Fibroblast of pulmonary artery (primary cell): ENCODE results near the gene PPAT.

Source experiments
- DNase-seq: peaks from one replicate; pipeline ENCODE4 v3.0.0-alpha.2; 2010; ENCODE audit warnings: low read depth
- H3K4me3 ChIP-seq: replicated peaks from 2 replicates; pipeline ENCODE4 v1.5.1; 2011; ENCODE audit warnings: low read depth, mild to moderate bottlenecking, control low read depth, low read length, moderate library complexity
- TF ChIP-seq, protein P1 (sequence below): IDR thresholded peaks from 2 replicates; pipeline ENCODE4 v1.5.1; 2011; ENCODE audit warnings: mild to moderate bottlenecking, control low read depth, low read length, inconsistent platforms; ENCODE audit errors: missing control alignments

PPAT gene

DNA sequence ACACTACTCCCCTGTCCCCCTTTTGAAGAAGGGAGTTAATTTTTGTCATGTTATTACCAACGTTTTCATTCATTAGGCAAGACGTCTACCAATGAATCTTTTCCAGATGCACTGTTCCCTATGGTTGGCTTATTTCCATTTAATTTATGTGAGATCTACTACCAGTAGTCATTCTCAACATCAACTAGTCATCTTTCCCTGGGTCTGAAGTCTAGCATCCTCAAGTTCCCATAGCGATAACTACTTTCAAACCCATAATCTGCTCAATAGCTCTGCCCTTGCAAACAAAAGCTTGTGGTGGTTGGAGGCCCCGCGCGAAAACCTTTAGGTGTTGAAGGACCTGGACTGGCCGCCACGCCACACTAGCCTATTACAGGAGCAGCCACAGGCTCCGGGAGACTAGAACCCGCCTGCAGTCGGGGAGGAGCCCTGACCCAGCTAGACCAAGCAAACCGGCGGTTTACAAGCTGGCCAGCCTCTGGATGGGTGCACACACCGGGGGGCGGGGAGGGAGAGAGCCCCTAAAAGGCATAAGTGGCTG is 746 bp downstream of the PPAT start:
- TF ChIP-seq, protein P1, sequence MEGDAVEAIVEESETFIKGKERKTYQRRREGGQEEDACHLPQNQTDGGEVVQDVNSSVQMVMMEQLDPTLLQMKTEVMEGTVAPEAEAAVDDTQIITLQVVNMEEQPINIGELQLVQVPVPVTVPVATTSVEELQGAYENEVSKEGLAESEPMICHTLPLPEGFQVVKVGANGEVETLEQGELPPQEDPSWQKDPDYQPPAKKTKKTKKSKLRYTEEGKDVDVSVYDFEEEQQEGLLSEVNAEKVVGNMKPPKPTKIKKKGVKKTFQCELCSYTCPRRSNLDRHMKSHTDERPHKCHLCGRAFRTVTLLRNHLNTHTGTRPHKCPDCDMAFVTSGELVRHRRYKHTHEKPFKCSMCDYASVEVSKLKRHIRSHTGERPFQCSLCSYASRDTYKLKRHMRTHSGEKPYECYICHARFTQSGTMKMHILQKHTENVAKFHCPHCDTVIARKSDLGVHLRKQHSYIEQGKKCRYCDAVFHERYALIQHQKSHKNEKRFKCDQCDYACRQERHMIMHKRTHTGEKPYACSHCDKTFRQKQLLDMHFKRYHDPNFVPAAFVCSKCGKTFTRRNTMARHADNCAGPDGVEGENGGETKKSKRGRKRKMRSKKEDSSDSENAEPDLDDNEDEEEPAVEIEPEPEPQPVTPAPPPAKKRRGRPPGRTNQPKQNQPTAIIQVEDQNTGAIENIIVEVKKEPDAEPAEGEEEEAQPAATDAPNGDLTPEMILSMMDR: no peak
- DNase-seq: peak; percentile 70
- H3K4me3 ChIP-seq: peak overlapping the region; percentile 88

DNA sequence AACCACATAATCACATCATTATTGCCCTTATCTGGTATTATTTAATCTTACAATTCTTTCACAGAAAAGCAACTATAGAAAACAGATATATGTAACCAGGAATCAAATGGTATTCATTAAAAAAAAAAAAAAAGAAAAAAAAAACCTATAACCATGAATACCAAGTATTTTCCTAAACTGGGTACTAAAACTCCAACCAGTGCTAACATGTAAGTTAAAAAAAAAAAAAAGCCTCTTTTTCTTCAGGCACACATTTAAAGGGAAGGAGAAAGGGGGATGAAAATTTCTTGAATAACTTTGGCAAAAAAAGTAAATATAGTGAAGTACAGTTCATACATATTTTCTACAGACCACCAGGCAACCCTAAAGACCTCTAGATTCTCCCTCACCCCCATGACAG is 2.1 kb downstream of the PPAT start:
- no peak for DNase-seq
- TF ChIP-seq, protein P1: no peak
- no peak overlapping the region for H3K4me3 ChIP-seq

DNA sequence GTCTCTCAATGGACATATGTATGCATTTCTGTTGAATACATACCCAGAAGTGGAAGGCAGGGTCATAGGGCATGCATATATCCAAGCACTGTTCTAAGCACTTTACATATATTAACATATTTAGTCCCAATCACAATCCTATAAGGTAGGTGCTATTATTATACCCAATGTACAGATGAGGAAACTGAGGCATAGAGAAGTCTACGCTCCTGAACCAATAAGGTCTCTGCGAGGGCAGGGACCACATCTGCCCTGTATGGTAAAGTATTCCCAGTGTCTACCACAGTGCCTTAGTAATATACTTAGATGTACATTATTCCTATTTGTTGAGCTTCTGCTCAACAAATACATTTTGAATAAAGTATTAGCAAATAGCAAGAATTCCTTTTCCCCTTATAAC is 5.2 kb downstream of the PPAT start:
- no peak overlapping the region for H3K4me3 ChIP-seq
- TF ChIP-seq, protein P1: no peak
- no peak for DNase-seq

DNA sequence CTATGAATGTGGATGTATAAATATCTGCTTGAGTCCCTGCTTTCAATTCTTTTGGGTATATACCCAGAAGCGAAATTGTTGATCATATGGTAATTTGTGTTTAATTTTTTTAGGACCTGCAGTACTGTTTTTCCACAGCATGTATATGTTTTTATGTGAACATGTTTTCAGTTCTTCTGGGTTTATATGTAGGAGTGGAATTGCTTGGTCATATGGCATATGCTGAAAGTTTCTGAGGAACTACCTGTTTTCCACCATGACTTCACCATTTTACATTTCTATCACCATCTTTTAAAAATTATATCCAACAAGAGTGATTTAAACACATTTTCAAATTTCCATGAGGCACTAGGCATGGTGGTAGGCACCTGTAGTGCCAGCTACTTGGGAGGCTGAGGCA is 8.2 kb downstream of the PPAT start:
- DNase-seq: no peak
- TF ChIP-seq, protein P1: no peak
- H3K4me3 ChIP-seq: no peak overlapping the region

DNA sequence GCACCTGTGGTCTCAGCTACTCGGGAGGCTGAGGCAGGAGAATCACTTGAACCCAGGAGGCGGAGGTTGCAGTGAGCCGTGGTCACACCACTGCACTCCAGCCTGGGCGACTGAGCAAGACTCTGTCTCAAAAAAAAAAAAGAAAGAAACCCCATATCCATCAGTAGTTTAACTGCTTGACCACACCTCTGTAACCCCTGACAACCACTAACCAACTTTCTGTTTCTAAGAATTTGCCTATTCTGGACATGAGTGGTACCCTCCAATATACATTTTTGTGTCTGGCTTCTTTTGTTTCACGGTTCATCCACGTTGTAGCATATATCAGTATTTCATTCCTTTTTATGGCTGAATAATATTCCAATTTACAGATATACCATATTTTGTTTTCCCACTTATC is 9.1 kb downstream of the PPAT start:
- no peak overlapping the region for H3K4me3 ChIP-seq
- TF ChIP-seq, protein P1: no peak
- DNase-seq: no peak

DNA sequence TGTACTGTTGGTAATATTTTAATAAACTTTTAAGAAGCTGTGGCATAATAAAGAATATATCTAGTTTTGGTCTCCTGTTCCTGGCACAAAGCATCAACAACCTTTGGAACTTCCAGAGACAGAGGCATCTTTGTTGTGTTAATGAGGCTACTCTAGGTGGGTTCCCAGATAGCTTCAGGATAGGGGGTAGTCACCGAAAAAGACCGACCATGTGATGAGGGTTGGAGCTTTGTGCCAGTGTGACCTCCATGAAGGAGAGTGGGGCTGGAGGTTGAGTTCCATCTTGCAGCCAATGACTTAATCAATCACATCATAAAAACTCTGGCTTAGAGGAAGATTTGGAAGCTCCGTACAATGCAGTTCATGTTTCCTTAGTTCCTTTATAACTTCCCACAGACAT is 9.9 kb downstream of the PPAT start:
- TF ChIP-seq, protein P1: no peak
- H3K4me3 ChIP-seq: no peak overlapping the region
- no peak for DNase-seq
